Ishikawa (cell line): ENCODE results near the gene CCDC69.

ENCODE experiments used
- CEBPB ChIP-seq: IDR thresholded peaks from 2 replicates; pipeline ENCODE4 v1.6.1; 2012
- EGR1 ChIP-seq: IDR thresholded peaks from 2 replicates; pipeline ENCODE4 v1.6.1; 2012
- EP300 ChIP-seq: IDR thresholded peaks from 2 replicates; pipeline ENCODE4 v1.6.1; 2012; ENCODE audit warnings: borderline replicate concordance
- FOXM1 ChIP-seq: IDR thresholded peaks from 2 replicates; pipeline ENCODE4 v1.6.1; 2012; ENCODE audit warnings: low read depth, borderline replicate concordance
- MAX ChIP-seq: IDR thresholded peaks from 2 replicates; pipeline ENCODE4 v1.6.1; 2012
- NFIC ChIP-seq: IDR thresholded peaks from 2 replicates; pipeline ENCODE4 v1.6.1; 2012
- RAD21 ChIP-seq: IDR thresholded peaks from 2 replicates; pipeline ENCODE4 v1.6.1; 2012; ENCODE audit warnings: low read depth
- REST ChIP-seq: IDR thresholded peaks from 2 replicates; pipeline ENCODE4 v1.6.1; 2012; ENCODE audit warnings: low read depth, mild to moderate bottlenecking
- TAF1 ChIP-seq: IDR thresholded peaks from 2 replicates; pipeline ENCODE4 v1.6.1; 2012; ENCODE audit warnings: low read depth, mild to moderate bottlenecking
- YY1 ChIP-seq: IDR thresholded peaks from 2 replicates; pipeline ENCODE4 v1.6.1; 2012; ENCODE audit warnings: low read depth
- ZBTB7A ChIP-seq: IDR thresholded peaks from 2 replicates; pipeline ENCODE4 v1.6.1; 2012; ENCODE audit warnings: low read depth

DNA sequence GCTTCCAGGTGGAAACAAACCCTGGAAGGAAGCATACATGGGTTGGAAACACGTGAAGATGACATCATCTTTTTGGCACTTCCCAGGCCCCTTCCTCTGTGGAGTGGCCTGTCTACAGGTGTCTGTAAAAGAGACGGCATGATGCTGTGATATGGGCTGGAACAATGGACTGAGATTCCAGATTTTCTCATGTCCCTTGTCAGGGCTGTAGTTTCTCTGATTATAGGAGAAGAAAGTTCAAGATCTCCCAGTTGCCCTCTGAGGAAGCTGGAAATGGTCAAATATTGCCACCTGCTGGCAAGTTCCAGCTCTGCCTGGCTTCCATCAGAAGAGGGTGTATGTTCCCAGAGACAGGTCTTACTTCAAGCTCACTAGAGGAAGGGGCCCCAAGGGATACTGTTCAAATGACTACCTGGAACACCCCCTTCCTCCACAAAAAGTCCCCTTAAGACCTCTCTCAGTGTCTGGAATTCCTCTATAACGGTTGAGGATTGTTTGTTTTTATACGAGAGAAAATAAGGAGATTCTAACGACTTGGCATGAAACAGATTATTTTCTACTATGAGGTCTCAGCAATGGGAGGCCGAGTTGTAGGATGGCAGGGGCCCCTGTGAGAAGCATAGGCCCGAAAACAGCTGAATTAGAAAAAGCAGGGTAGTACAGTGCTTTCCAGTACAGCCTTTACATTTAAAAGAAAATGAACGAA is 59.1 kb downstream of the CCDC69 start:
- TF ChIP-seq YY1 (no peak), RAD21 (peak; percentile 96), ZBTB7A (no peak), EP300 (no peak), FOXM1 (no peak), EGR1 (no peak), NFIC (no peak), TAF1 (no peak), CEBPB (no peak), MAX (0 out of 2 replicates have a peak, but pooled peaks have one; percentile 22), REST (no peak)
